ENCODE results near the gene SERGEF.
A peak's percentile ranks its signal among the peaks of the same experiment; 100 is the strongest.

Gene SERGEF

DNA sequence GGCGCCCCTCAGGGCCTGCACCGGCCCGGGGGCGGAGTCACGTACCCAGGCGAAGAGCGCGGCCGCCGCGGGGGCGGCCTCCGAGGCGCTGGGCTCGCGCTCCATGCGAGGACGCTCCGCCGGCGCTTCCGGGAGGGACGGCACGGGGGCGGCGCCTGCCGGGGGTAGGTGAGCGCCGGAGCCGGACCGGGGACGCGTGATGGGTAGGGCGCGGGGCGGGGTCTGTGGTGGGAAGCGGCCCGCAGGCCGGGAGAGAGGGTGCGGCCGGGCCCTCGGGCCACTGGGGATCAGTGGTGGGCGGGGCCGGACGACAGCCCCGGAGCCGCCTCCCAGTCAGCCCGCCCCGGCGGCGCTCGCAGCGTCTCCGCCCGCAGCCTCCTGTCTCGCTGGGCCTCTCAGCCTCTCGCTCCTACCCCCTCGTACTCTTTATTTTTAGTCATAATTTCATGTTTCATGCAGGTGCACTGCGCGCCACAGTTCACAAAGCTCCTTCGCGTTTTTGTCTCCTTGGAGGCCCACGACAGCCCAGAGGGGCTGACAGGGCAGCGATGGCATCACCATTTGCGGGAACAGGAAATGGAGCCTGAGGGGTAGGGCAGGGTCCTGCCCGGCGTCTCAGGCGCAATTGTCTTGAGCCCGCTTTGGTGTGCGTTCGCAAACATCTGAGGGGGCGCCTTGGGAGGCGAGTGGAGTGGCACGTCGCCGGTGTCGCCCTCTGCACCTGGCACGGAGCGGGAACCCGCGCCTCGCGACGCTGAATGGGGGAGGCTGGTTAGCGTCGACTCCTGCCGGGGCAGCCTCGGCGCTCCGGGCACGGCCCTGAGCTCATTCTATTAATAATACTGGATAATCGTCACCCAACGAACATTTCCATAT is at the start of gene SERGEF:
Gene SERGEF, minus strand, starts transcription at position 142 of the 876 bp plus-strand sequence. Its CDS starts 37 bp downstream, at position 105.
- DNase-seq (ENCODE audit: low read depth in 3 of 3) = peak; percentile 86 to 92 (median 88)

DNA sequence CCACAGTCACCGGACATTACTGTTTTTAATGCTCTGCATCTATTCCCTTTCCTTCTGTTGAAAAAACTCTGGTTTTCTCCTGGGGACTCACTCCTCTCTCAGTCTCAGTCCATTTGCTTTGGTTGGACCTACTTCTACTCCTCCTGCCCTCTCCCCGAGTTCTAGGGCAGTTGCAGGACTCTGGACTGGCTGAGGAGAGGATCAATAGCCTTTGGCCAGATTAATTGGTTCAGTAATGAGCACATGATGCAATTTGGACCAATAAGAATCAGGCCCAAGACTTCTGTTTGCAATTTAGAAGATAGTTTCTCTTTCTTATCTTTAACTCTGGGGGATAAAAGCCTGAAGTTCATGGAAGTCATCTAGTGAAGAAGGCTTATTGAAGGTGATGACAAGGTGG is 48.5 kb upstream of the SERGEF start:
- DNase-seq (ENCODE audit: low read depth in 3 of 3) = no peak

DNA sequence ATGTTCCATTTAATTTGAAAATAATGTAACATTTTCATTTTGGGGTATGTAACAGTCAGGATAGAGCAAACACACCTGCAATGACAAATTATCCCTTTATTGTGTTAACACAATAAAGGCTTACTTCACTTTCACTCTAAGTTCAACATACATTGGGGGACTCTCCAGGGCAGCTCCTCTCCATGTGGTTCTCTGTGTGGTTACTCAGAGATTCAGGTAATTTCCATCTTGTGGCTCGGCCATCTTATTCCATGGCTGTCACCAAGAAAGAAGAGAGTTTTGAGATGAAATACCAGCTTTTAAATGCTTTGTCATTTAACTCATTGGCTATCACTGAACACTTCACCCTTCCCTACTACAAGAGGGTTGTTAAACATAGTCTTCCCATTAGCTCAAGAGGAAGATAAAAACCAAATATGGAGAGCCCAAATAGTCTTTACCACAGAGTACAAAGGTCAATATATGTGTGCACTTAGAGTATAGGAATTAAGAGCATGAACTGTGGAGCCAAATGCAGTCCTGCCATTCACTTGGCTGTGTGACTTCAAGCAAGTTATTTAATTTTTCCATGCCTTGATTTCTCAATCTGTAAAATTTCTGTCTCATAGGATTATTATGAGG is 43.8 kb upstream of the SERGEF start:
- no peak for DNase-seq (ENCODE audit: low read depth in 3 of 3)

DNA sequence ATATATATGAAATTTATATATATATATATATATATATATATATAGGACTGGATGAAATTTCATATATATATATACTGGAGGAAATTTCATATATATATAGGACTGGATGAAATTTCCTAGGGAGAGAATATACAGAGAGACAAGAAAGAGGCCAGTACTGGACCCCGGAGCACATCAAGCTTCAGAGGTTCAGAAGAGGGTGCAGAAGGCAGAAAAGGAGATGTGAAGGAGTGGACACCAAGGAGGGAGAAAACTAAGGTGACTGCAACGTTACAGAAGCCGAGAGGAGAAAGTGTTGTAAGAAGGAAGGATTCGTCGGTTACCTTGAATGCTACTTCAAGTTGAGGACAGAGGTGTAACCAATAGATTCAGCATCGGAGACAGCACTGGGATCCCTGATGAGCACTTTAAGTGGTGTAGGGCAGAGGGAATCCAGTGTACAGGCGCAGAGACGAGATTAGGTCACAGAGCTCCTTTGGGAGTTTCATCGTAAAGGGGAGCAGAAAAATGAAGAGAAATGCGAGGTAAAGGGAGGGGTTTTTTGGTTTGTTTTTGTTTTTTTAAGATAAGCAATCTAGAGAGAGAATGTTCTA is 41.8 kb upstream of the SERGEF start:
- no peak for DNase-seq (ENCODE audit: low read depth in 3 of 3)

DNA sequence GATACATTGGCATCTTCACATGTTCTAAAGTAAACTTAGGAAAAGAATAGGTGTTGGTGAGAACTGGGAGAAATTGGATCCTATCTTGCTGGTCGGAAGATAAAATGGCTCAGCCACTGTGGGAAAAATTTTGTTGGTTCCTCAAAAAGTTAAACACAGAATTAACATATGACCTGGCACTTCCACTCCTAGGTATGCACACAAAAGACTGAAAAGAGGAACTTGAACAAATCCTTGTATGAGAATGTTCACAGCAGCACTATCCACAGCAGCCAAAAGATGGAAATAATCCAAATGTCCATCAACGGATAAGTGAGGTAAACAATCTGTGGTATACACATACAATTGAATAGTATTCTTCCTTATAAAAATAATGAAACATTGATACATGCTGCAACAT is 38.0 kb upstream of the SERGEF start:
- DNase-seq (ENCODE audit: low read depth in 3 of 3) = no peak

DNA sequence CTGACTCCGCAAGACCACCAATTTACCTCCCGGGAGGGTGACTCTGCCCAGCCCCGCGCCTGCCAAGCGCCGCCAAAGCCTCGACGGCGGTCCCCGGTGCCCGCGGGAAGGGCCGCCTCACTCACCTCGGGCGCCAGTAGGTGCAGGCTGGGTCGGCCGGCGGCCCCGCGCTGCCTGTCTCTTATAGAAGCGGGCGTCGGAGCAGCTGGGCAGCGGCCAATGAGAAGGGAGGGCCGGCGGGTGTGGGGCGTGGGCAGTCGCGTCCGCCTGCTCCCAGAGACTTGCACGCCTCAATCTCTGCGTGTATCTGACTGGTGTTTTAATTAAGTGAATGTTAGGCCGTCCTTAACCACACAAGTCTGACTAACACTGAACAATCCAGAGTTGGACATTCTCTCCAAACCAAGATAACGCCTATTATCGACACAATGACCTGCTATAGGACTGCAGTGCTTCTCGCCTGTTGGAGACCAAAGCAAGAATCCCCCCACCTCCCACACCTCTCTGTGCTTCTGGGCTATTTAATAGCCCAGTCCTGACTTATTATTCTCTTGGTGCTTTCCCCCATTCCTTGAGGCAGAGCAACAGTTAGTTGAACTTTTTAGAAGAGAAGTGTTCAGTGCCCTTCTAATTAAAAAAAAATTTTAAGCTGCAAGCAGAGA is 33.4 kb upstream of the SERGEF start, which contains the start of gene TPH1:
Gene TPH1, minus strand, starts transcription at position 154 of the 662 bp plus-strand sequence. CDS start 5,507 bp downstream, outside the sequence.
- DNase-seq (ENCODE audit: low read depth in 3 of 3) = no peak

DNA sequence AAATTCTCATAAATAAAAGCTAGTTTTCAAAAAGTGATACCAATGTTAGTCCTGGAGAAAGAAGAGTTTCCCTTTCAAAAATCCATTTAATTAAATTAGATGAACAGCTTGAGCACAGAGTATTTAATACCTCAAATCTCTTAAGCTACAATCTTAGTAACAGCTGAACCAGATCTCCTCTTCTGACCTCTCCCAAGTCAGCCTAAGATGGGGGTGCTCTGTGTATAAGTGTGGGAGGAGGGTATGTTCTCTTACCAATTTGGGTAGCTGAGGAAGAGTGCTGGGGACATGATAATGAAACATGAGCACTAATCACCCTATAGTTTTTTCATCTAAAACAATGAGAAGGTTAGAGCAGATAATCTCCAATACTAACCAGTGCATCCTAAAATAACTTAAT is 23.6 kb upstream of the SERGEF start:
- DNase-seq (ENCODE audit: low read depth in 3 of 3) = no peak

DNA sequence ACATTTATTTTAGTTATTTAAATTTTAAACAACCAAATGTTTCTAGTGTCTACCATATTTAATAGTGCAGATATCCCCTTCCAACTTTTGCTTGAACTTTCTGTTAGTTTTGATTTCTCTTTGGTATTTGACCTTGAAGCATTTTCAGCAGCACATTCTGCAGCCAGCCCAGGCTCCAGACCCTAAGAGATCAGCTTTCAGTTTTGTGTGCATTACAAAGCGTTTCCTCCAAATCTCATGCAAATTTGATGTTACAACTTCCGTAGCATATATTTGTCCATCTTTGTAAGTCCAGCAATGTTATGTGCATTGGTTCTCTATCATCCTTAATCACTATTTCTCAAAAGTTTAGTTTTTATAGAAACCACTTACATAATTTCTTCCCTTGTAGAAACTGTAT is 14.6 kb upstream of the SERGEF start:
- no peak for DNase-seq (ENCODE audit: low read depth in 3 of 3)

DNA sequence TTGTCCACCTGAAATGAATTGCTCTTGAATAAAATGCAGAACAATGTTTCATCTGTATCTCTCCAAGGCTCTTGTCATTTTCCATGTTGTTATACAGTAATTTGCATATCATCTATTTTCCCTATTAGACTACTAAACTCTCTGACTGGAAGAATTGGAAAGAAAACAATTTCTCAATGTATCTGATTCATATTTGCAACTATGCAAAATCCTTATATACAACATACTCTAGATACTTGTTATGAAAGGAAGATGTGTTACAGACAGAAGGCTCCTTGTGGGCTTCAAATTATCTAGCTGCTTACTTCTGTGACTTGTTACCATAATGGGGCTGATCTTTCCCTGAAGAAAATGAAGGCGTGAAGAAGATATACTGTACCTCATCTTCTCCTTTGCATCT is 9.6 kb upstream of the SERGEF start:
- DNase-seq (ENCODE audit: low read depth in 3 of 3) = no peak

DNA sequence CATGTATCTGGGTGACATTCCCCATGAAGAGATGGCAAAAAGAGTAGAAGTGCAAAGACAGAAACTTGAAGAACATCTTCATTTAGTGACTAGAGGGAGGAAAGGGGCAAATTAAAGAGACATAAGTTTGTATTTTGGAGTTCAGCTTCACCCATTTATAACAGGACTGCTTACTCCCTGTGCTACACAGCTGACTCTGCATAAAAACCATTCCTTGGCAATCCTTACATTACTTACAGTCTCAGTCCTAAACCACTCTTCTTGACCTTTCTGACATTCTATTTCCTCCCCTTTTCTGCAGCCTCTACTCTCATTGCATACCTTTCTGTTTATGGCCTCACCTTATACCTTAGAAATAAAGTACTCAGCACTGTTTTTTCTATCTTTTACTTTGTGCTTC is 6.8 kb upstream of the SERGEF start:
- DNase-seq (ENCODE audit: low read depth in 3 of 3) = no peak

DNA sequence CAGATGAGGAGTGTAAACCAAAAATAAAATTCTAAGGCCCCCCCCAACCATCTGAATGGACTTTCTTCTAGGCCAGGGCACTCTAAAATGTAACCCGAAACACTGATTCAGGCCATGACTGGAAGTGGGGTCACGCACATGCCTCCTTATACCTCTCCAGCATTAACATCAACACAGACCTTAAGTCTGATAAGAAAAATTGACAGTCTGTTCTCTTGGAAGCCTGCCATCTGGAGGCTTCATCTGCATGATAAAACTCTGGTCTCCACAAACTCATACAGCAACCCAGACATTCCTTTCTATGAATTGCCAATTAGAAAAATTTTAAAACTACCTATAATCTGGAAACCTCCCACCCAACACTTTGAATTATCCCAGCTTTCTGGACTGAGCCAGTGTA is 3.9 kb upstream of the SERGEF start:
- DNase-seq (ENCODE audit: low read depth in 3 of 3) = no peak

DNA sequence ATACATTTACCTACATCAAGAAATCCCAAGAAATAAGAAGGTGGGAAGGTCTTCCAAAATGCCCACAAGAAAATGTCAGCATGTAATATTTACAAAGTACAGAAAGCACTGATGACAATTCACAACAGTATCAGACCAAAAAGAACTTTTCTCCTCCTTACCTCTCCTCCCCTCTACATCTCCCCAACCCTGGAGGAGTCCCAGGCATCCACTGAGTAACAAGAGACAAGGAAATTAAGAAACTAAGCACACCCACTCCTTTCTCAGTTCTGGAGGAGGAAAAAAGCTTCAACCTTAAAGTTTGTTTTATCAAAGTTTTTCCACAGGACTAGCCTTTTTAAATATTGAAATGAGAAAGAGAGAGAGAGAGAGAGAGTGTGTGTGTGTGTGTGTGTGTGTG is 2.0 kb upstream of the SERGEF start:
- no peak for DNase-seq (ENCODE audit: low read depth in 3 of 3)

DNA sequence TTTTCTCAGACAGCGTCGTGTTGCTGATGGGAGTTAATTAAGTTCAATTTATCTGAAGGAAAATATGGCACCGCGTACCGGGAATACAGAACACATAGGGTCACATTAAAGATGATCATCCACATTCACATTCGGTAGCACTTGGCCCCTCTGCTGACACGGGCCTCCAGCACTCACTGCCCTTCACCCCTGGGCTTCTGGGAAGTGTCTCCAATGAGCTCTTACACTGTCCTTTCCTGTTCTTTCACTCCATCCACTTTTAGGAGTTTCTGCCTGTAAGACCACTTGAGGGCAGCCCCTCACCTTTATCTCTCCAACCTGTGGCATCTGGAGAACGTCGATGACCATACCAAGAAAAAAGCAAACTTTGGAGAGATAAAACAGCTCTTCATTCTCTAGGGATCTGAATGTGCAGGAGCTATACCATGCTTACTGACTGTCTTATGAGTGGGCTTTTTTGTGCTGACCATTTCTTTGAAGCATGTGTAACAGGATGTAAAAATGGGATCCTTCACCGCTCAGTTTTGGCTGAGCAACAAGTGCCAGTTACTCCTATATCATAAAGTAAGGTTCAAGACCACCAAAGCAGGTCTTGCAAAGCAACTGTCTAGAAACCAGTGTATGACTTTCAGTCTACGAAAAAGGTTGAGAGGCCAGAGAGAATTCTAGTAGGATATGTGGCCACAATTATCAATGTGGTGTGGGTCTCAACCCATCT is 1.1 kb upstream of the SERGEF start:
- no peak for DNase-seq (ENCODE audit: low read depth in 3 of 3)

DNA sequence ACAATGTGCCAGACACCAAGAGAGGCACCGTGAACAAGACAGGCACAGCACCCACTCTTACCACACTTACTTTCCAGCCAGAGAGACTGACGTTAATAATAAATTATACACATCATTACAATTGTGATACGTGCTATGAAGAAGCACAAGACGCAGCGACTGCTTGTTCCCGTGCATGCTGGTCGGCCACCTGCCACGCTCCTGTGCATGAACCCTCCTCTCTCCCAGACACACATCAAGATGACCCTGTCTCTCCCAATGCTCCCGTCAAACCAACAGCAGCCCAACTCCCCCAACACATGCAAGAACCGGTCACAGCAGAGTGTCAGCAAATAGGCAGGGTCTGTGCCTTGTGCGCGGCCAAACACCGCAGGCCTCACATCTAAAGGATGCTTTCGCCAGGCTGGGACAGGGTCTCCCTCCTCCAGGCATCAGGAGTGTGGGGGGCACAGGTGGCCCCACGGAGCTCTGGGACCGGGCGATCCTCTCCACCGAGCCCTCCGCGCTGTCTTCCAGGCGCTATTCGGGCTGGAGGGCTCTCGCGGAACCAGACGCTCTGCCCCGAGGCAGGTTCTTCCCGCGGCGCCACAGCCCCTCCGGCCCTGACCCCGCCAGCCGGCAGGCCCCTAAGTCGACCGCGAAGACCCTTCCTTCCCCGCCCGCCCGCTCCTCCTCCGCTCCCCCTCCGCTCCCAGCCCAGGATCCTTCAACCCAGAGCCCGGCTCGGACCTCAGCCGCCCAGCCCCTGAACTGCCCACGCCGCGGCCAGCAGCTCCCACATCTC is 533 bp downstream of the SERGEF start:
- DNase-seq (ENCODE audit: low read depth in 3 of 3) = no peak

DNA sequence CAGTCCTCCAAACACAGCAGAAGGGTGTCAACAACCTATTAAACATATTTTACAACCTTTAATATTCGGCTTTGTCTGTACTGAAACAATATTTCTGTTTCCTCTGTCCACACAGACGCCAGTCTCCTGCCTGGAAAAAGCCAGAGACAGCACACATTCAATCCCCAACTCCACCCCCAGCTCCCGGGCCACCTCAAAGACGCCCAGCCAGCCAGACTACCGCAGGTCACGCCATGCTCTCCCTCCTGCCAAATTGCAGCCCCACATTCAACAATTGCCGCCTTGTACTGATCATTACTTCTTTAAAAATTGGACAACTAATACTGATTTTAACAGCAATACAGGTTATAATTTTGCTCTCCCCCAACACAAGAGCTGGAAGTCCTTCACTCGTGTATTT is 1.2 kb downstream of the SERGEF start:
- no peak for DNase-seq (ENCODE audit: low read depth in 3 of 3)

DNA sequence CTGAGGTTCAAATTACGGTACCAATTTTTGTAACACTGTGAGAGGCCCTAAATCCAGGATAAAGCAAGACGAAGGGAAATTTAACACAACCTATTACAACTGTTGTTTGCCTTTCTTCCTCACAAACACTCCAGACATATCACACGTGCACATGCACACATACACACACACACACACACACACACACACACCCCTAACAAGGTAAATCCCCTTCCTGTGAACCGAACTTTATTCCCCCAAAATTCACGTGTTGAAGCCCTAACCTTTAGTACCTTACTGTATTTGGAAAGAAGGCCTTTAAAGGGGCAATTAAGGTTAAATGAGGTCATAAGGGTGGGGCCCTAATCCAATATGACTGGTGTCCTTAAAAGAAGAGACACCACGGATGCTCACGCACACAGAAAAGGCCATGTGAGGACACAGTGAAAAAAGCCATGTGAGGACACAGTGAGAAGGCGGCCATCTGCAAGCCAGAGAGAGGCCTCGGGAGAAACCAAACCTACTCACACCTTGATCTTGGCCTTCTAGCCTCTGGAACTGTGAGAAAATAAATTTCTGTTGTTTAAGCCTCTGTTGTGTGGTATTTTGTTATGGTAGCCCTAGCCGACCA is 1.8 kb downstream of the SERGEF start:
- no peak for DNase-seq (ENCODE audit: low read depth in 3 of 3)

DNA sequence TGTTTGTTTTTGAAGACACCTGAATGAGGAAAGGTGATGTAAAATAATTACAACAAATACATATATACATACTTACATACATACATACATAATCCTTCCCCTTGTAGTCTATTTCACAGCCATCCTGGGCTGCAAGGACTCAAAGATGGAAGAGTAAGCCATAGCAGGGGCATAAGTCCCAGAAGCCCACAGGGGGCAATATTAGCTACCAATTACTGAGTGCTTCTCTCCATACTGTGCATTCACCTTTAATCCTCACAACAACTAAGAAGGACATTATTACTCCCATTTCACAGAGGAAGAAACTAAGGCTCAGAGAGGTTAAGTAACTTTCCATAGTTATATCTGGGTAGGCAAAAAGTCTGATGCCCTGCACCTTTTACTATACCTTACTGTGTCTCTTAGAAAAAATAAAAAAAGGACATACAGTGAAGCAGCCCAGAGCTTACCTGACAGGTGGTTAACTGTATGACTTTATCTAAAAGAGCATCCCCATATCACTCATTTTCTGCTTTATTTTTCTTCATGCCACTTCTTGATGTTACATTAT is 2.7 kb downstream of the SERGEF start:
- DNase-seq (ENCODE audit: low read depth in 3 of 3) = no peak

DNA sequence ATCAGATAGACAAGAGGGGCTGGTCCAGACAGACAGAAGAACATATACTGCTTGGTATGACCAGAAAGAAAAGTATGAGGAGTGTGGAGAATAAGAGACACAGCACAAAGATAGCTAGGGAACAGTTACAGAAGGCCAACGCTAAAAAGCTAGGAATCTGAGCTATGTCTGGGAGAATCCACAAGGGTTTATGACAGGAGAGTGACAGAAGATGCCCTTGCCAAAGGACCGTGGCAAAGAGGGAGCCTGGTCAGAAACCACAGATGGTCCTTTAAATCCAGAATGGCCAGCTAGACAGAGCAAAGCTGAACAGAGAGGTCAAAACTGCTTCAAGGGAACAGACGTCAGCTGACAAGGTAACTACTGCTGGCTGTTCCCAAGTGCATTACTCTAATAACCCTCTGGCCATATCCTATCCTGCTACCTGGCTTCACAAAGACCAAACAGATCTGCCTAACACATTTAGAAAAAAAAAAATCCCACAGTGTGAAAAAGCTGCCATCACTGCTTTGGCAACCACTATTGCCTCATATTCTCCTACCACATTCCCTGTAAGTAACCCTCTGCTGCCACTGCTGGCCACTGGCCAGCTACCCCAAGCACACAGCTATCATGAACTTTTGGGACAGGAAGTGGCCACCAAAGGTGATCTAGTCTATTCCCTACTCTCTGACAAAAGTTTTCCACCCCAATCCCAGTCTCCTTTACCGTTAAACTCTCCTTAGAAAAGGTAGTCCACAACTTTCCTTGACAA is 7.3 kb downstream of the SERGEF start:
- no peak for DNase-seq (ENCODE audit: low read depth in 3 of 3)

DNA sequence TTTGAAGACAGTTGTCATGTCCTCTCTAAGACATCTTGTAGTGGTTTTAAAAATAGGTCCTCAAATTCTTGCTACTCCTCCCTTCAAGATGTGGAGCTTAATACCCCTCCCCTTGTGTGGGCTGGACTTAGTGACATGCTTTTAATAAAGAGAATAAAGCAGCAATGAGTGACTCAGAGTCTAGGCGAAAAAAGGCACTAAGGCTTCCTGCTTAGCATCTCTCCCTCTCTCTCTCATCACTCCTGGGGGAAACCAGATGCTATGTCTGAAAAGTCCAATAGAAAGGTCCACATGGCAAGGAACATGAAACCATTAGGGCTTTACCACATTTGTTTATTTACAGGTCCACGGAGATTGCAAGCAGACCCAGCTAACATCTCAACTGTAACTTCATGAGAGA is 11.7 kb downstream of the SERGEF start:
- no peak for DNase-seq (ENCODE audit: low read depth in 3 of 3)
